Activated T-cell treated with anti-CD3 and anti-CD28 coated beads, Interleukin-2, amount 50 U/mL, for 48 hours (primary cell): ENCODE measurements around the gene KCTD3.

Experiments
- DNase-seq, 2 experiments: peaks; one replicate each; pipeline ENCODE4 v3.0.0-alpha.2; 2020

The KCTD3 gene

DNA sequence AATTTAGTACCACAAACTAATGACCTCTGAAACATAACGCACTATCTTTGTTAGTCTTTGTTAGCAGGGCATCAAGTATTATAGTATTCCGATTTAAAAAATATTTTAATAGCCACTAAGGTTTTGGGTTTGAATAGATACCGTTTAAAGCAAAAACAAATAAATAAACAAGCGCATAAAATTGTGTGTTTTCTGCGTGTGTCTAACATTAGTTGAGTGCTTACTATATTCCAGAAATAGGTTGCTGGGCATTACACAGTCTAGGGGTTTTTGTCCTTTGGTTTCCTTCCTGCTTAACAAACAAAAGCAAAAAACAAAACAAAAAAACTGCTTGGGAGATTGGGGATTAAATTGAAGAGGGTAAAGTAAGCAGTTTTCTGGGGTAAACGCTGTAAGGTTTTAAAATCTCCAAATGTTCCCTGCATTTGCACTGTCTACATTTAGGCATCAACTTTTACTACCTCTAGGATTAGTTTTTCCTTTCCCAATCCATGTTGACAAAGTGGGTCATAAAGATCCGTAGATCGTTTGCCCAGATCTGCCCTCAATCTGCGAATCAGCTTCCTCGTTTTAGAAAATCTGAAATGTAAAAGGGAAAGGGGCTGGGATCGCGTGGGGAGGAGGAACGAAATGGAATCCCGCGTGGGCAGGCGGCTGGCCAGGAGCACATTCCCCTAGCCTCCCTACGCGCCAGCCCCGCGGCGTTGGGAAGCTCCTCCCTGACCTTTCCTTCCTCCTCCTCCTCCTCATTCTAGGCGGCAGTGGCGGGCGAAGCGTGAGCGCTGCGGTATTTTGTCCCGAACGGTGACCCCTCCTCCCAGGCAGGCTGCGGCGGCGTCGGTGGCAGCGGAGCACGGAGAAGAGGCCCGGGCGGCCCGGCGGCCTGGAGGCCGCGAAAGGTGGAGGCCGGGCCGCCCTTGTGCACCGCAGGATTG is at the start of gene KCTD3:
TSS of gene KCTD3 (plus strand) at position 749 of the 935 bp plus-strand sequence. CDS start 382 bp downstream, outside the sequence.
- peak; percentile 48 to 60 for DNase-seq

DNA sequence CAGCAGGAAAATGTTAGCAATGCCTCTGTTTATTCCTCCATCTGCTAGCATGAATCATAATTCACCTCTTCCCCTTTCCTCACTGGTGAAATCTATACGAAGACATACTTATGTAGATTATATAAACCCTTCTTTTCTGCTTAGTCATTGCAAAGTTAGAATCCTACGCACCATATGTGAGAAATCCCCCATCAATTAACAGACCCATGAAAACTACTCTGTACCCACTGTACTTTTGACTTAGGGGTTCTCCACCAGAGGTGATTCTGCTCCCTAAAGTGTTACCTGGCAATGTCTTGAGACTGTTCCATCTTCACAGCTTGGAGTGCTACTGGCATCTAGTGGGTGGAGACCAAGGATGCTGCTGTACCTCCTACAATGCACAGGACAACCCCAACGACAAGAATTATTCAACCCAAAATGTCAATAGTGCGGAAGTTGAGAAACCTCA is 49.6 kb upstream of the KCTD3 start:
- DNase-seq = no peak

GRCh38 chr1:215518594-215518993 is 48.5 kb upstream of the KCTD3 start:
- DNase-seq = no peak

DNA sequence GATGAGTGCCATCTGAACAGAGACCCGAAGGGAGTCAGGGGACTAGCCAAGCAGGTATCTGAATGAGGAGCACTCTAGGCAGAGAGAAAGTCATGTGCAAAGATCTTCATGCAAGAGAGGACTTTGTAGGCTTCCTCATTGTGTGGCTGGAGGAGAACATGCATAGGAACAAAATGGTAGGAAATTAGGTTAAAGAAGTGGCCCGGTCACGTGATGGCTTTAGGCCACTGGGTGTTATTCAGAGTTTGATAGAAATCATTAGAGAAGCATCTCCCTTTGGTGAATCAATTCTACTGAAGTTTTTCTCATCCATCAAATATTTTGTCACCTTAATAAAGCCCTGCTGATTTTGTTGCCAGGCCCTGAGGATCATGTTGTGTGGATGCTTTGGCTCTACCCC is 45.8 kb upstream of the KCTD3 start:
- DNase-seq = no peak

GRCh38 chr1:215523128-215523861 is 43.8 kb upstream of the KCTD3 start:
- DNase-seq = no peak

DNA sequence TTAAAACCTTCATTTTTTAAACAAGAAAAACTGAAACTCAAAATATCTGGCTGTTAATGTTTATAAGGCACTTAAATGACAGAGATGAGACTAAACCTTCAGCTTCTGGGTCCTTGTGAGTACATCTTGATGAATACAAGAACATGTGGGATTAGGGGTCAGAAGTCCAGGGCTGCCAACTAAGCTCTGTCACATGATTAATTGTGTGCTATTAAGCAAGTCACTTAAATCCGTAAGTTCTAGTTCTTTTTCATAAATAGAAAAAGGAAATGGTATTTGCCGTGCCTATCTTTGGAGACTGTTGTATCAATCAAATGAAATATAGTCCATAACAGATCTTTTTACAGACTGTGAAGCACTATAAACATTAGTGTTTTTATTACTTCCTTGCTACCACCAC is 43.2 kb upstream of the KCTD3 start:
- no peak for DNase-seq

DNA sequence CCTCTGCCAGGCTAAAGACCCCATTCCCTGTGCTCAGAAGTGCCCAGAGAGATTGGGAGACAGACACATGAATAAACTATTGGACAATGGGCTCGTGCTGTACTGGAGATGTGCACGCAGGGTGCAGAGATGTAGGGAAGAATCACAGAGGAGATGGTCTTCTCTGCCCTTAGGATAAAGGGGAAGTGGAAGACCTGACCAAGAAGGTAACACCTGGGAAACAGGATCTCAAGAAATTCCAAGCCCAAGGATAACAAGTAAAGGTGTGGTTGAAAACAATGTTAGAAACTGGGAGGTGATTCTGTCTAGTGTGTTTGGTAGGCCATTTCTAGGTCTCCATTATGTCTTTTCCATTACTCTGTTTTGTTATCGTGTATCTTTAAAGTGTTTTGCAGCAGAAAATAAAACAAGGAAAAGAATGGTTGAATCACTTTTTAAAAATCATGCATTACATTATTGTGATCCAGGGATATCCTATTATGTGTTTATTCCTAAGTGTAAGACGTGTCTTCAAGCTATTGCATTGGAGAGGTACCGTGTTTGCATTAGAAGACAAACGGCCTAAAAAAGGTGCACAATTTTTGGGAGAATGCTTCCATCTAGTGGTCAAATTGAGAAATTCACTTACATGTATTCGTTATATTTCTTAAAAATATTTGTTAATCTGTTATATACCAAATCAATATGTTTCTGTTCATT is 40.8 kb upstream of the KCTD3 start:
- DNase-seq = no peak

DNA sequence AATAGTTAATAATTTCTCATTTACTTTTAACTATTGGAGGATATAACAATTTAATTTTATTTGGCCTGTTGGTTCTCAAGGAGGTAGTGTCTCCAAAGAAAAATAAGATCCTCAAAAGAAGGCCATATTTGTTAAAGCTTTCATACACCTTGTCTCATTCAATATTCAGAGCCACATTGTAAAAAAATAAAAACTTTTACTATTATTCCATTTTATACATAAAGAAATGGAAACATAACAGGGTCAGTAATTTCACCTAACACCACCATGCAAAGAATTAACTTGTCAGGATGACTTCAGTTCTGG is 40.3 kb upstream of the KCTD3 start:
- no peak for DNase-seq

GRCh38 chr1:215529111-215529510 is 38.0 kb upstream of the KCTD3 start:
- DNase-seq = no peak

GRCh38 chr1:215529571-215529970 is 37.5 kb upstream of the KCTD3 start:
- DNase-seq = no peak

DNA sequence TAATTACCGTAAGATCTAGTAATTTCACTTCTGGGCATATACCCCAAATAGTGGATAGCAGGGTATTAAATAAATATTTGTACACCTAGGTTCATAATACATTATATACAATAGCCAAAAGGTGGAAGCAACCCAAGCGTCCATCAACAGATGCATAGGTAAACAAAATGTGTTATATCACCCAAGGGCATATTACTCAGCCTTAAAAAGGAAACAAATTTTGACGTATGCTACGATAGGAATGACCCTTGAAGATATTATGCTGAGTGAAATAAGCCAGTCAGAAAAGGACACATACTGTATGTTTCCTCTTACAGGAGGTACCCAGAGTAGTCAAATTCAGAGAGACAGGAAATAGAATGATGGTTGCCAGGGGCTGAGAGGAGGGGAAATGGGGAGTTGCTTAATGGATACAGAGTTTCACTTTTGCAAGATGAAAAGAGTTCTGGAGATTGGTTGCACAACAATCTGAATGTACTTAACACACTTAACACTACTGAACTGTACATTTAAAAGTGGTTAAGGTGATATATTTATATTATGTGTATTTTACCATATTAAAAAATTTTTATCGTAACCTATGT is 36.6 kb upstream of the KCTD3 start:
- DNase-seq = no peak

DNA sequence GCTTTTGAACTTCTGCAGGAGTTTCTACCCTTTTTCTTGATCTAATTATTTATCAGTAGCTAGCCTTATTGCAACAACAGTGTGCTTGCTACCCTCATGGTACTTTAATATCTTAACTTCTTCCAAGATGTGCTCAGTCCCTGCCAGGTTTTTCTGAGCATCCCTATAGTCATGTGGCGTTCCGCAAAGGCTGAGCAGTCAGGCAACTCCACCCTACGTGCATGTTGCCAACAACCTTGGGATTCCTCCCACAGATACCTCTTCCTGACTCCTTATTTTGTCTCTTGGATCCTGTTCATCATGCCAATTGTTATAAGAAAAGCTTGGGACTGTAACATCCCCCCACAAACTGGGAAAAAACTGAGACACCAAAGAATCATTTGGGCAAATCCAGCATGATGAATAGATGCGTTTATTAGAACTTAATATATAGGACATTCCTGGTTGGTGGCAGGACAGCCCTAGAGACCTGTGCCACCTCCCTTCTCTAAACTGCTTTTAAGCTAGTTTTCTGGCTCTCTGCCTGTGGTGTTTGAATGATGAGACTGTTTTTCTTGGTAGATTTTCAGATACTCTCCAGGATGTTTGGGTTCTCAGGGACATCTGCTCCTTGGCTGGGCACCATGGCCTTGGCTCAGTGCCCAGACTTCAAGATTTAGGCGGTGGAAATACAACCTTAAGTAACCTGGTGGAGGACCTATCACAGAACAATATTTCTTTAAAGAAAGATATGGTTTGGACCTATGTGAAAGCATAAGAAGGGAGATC is 27.1 kb upstream of the KCTD3 start:
- no peak for DNase-seq

GRCh38 chr1:215542301-215542700 is 24.8 kb upstream of the KCTD3 start:
- DNase-seq = no peak

DNA sequence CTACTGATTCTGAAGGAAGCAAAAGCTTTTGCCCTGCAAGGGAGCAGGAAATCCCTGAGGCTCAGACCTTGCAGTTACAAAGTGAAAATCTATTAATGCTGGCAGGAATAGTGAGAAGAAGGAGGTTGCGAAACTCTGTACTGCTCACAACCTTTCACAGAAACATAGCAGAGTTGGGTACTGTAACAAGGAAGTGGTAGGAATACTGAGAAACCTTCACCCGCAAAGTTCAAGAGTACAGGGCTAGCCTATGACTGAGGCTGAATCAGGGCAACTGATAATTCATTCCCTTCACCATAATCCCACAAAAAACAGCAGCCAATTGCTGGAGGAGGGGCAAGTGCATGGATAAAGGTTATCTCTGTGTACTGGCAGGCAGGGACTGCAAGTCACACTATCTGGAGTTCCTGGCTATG is 23.9 kb upstream of the KCTD3 start:
- DNase-seq = no peak

- DNase-seq = no peak
Observed at GRCh38 chr1:215543806-215544205, 23.3 kb upstream of the KCTD3 start.

- DNase-seq = no peak
Observed at GRCh38 chr1:215544566-215544965, 22.5 kb upstream of the KCTD3 start.

DNA sequence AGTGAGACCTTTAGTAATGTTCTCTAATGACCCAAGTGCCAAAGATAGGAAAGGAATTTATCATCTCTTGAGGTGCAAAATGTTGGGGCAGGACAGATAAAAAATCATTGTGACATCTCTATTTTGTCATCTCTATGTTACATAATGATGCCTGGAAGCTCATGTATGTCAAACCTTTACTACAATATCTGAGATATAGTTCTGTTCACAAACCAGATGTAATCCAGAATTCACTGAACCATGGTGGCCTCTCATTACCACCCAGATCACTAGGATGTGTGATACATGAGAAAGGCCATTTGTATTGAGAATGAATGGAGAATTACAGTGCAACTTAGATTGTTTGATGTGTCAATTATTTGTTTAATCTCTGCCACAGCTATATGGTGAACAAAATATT is 22.0 kb upstream of the KCTD3 start:
- no peak for DNase-seq

- DNase-seq = no peak
Observed at GRCh38 chr1:215547011-215547410, 20.1 kb upstream of the KCTD3 start.

- no peak for DNase-seq
Observed at GRCh38 chr1:215551806-215552205, 15.3 kb upstream of the KCTD3 start.

DNA sequence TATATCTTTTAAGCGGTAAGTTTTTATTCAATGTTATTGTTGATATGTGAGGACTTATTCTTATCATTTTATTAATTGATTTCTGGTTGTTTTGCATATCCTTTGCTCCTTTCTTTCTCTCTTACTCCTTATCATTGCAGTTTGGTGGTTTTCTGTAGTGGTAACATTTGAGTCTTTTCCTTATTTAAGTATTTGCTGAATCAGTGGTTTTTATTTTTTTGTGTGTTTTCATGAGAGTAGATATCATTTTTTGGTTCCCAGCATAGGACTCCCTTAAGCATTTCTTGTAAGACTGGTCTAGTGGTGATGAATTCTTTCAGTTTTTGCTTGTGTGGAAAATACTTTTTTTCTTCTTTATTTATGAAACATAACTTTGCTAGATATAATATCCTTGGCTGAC is 12.2 kb upstream of the KCTD3 start:
- no peak for DNase-seq

DNA sequence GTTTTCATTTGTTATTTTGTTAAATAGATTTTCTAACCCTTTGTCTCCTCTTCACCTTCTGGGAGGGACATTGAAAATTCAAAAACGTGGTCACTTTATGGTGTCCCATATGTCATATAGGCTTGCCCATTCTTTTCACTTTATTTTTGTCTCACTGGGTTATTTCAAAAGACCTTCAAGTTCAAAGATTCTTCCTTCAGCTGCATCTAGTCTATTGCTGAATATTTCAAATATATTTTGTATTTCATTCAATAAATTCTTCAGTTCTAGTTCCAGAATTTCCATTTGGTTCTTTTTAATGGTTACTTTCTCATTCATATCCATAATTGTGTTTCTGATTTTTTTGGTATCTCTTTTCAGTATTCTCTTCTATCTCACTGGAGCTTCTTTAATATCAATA is 11.6 kb upstream of the KCTD3 start:
- no peak for DNase-seq

DNA sequence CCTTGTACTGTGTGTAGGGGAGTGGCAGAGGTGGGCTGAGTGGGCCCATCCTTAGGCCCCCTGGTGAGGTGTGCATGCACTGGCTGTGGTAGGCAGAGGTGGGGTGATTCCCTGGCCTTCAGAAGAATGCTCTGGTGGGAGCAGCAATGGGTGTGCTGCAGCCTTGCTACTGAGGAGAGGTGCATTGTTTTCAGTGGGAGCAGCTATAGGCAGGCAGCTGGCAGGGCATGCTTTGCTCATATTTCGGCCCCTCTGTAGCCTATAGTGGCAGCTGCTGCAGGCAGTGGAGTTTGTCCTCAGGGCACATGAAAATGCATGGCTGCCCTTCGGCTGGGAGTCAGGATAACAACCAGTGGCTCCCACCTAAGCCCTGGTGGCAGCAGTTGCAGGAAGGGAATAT is 10.1 kb upstream of the KCTD3 start:
- DNase-seq = no peak
